Inferior parietal cortex (tissue), 1 donor: ENCODE results near the gene PPP6R3.

Source experiments
- DNase-seq: peaks from one replicate; pipeline ENCODE4 v3.0.0-alpha.2; 2016; ENCODE audit errors: extremely low spot score

PPP6R3 gene

DNA sequence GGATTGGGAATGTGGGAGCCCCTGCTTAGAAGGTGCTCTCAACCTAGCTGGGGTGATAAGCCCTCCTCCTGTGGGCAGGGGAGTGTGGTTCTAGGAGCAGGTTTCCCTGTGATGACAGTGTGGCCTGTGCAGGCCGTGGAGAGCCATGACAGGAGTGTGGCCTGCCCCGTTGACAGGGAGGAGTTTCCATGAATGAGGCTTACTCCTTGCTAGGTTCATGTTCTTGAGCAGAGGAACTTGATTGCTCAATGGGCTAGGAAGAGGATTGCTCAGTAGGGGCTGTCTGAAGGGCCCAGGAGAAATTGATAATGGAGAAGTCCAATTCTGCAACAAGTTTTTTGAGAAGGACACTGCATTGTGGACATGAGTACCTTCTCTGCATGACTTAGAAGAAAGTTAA is 92.0 kb downstream of the PPP6R3 start:
- no peak for DNase-seq

GRCh38 chr11:68560216-68560615 is 99.7 kb downstream of the PPP6R3 start:
- DNase-seq: no peak

- no peak for DNase-seq
Measured at GRCh38 chr11:68563454-68563853, 102.9 kb downstream of the PPP6R3 start.

- DNase-seq: no peak
Measured at GRCh38 chr11:68564261-68564660, 103.7 kb downstream of the PPP6R3 start.

- DNase-seq: no peak
Measured at GRCh38 chr11:68565768-68566167, 105.2 kb downstream of the PPP6R3 start.

DNA sequence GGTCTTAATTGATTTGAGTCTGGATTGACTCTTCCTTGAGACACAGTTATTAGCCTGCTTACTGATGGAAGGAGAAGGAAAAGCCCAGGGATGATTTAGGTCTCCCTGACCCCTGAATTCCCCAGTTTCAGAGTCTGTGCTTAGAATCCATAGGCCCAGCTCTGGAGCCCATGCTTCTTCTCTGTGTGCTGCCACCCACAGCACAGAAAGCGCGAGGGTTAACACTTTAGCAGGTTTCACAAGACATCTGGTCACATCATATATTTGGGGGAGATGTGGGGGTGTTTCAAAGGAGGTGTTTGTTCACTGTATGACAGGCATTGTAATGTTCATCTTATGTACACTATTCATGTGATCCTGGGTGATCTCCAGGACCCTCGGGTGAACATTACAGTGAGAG is 107.0 kb downstream of the PPP6R3 start:
- no peak for DNase-seq

DNA sequence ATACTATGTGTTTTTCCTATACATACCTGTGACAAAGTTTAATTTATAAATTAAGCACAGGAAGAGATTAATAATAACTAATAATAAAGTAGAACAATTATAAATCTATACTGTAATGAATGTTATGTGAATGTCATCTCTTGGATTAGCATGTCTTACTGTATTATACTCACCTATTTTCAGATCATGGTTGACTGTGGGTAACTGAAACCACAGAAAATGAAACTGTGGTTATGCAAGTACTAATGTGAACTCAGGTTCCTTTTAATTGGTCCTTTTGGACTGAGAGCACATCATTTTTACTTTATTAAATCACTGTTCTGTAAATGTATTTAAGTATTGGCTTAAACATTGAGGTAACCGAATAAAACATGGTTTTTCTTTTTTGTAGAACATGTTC is 108.8 kb downstream of the PPP6R3 start:
- DNase-seq: no peak

- DNase-seq: no peak
Measured at GRCh38 chr11:68570691-68571090, 110.1 kb downstream of the PPP6R3 start.

DNA sequence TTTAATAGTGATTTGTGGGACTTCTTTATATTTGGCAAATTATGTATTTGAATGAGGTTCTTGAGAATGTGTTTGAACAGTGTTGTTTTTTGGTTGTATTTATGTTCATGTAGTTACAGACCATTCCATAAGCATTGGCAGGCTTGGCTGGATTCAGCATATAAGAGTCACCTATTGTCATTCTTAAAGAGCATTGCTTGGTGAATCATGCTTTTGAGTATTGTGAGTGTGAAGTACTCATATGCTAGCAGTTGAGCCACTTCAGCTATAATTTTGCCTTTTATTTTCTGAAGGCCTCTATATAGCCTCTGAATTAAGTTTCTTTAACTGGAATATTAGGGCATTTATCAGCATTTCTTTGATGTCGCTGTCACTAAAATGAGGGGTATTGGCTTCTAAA is 113.8 kb downstream of the PPP6R3 start:
- DNase-seq: no peak

DNA sequence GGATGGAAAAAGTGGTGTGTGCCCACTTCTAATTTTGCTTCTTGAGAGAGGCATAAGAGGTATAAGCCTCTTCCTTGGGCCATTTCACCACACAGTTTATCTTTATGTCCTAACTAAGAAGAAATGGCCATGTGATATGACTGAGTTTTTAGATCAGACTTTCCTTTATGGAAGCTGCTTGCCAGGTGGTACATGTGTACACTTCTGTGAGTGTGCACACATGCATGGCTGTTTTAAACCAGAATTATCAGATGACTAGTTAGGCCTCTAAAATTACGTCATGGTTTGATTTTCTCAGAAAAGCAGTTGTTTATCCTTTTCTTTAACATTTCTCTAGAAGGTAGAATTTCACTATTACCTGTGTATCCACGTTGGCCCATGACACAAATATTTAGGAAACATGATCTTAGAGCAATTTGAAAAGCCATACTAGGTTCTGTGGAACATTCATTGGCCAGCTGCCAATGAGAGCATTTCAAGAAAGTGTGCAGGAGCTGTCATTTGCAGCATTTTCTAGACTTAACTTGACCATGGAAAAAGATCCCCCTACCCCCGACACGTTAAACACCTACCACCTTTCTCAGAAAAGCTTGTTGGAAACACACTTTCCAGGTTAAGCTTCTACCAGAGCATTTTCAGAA is 114.6 kb downstream of the PPP6R3 start:
- DNase-seq: no peak

DNA sequence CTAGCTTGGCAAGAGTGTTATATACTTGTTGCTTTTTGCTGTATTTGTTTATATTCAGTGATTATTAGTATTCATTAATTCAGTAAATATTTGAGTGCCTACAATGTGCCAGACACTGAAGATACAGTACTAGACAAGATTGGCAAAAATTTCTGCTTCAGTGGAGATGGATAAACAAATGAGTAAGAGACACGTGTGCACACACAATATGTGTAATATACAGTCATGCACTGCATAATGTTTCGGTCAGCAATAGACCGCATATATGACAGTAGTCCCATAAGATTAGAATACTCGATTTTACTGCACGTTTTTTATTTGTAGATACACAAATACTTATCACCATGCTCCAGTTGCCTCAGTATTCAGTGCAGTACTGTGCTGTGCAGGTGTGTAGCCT is 118.9 kb downstream of the PPP6R3 start:
- DNase-seq: no peak

GRCh38 chr11:68581439-68581838 is 120.9 kb downstream of the PPP6R3 start:
- DNase-seq: no peak

- DNase-seq: no peak
Measured at GRCh38 chr11:68581901-68582300, 121.3 kb downstream of the PPP6R3 start.

GRCh38 chr11:68582416-68583040 is 122.0 kb downstream of the PPP6R3 start:
- no peak for DNase-seq

- no peak for DNase-seq
Measured at GRCh38 chr11:68583041-68583446, 122.5 kb downstream of the PPP6R3 start.

GRCh38 chr11:68584097-68584496 is 123.5 kb downstream of the PPP6R3 start:
- DNase-seq: no peak

DNA sequence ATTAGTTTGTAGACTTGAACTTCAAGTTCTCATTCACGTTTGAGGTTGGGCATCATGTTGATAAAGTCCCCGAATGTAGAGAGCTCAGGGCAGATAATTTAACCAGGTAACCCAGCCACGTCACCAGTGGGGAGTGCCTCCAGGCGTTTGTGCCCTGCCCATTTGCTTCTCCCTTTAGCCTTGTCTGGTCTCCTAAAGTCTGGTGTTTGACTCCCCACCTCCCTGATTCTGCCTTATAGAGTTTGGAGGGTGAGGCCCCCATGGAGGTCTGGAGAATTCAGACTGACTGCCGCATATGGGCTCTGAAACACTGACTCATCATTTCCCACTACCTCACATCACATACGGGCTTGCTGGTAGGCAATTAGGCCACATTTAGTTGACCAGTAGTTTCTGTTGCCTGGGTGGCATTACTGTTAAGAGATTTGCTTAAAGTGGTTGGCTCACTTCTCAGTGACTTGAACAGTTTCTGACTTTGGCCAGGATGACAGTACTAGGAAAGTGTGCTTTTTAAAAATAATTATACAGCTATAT is 124.5 kb downstream of the PPP6R3 start:
- no peak for DNase-seq

DNA sequence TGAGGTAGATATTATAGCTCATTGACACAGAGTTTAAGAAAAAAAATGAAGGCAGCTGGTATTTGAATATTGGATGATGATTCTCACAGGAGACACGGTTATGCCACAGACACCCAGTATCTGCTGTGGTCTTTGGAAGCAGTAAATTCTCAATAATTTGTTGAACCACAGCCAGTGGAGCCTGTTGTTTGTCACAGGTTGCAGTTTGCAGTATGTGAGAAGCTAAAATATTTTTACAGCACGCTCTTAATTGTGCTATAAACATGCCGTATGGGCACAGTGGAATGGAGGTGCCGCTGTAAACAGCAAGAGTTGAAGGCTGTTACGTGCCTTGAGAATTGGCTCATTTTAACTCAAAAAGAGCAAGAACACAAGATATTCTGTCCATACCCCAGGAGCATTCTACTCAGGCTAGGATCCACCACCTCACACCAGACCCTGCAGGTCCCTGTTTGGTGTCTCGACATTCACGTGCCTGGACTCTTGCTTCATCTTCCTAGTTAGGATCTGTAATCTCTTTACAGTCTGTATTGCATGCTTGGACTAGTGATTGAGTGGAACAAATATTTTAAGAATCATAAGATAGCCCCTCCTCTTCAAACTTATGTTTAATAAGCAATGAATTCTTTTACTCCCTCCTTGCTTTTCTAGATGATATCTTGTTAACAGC is 129.1 kb downstream of the PPP6R3 start:
- DNase-seq: no peak

DNA sequence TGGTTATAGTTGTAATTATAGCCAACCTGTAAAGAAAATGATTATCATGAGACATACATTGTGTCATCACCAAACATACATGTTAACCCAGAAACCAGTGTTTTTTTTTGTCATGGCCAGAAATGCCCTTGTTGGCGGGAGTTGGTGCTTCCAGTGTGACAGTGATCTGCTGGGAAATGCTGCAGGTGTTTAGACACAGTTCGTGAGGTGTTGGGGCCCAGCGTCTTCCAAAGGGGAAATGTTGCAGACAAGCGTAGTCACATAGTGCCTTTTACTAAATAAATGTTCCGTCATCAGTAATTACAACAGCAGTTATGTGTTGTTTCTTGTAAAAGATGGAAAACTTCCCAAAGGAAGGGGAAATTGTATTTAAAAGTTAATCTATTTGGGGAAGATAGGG is 131.2 kb downstream of the PPP6R3 start:
- no peak for DNase-seq

GRCh38 chr11:68593441-68593840 is 132.9 kb downstream of the PPP6R3 start:
- no peak for DNase-seq

GRCh38 chr11:68594123-68594522 is 133.6 kb downstream of the PPP6R3 start:
- no peak for DNase-seq

DNA sequence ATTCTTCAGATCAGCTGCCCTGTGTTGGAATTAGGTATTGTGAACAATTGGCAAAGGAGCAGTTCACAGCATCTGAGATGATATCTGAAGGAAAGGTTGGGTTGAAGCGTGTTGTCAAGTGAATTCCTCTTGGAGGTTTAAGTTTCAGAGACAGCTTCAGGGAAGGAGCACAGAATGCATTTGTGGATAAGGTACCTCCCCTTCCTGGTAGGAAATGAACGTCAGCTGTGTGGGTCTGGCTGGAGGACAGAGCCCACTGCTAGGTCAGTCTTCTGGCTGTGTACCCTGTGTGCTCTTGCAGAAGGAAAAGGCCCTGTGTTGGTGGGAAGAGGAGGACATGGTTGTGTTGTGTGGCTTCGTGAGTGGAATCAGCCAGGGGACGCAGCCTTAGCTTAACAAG is 135.7 kb downstream of the PPP6R3 start:
- DNase-seq: no peak
